ENCODE data around the gene ZNF346.

Gene ZNF346

DNA sequence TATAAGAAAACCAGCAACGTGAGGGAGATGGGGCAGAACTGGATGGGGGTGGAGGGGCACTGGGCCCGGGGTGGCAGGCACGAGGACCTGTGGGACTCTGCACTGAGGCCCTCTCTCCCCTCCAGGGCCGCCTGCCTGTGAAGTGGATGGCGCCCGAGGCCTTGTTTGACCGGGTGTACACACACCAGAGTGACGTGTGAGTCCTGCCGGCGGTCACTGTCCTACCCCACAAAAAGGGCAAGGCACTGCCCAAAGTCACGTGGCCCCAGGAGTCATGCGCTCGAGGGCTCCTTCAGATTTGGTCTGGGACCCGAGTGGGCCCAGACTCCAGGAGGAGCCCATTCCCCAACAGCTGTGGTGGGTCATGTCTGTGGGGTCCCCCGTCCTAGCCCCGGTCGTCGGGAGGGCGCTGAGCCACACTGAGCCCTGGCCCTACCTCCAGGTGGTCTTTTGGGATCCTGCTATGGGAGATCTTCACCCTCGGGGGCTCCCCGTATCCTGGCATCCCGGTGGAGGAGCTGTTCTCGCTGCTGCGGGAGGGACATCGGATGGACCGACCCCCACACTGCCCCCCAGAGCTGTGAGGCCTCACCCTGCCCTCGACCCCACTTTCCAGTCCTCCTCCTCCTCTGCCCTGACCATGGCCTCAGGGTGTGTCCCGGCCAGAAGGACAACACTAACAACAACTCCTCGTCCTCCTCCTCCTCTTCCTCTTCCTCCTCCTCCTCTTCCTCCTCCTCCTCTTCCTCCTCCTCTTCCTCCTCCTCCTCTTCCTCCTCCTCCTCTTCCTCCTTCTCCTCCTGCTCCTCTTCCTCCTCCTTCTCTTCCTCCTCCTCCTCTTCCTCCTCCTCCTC is 73.9 kb downstream of the ZNF346 start:
- DNase-seq, result no peak

DNA sequence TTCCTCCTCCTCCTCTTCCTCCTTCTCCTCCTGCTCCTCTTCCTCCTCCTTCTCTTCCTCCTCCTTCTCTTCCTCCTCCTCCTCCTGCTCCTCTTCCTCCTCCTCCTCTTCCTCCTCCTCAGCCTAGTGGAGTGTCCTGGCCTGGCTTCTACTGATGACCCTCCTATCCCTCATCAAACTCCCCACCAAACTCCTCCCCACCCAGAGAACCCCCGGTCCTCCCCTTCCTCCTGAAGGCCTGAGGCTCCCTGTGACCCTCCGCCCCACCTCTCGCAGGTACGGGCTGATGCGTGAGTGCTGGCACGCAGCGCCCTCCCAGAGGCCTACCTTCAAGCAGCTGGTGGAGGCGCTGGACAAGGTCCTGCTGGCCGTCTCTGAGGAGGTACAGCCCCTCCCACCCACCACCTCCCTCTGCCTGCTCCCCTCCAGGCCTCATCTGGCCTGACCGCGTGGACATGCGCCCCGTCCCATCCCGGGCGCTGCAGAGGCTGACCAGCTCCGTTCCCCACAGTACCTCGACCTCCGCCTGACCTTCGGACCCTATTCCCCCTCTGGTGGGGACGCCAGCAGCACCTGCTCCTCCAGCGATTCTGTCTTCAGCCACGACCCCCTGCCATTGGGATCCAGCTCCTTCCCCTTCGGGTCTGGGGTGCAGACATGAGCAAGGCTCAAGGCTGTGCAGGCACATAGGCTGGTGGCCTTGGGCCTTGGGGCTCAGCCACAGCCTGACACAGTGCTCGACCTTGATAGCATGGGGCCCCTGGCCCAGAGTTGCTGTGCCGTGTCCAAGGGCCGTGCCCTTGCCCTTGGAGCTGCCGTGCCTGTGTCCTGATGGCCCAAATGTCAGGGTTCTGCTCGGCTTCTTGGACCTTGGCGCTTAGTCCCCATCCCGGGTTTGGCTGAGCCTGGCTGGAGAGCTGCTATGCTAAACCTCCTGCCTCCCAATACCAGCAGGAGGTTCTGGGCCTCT is 74.8 kb downstream of the ZNF346 start:
- DNase-seq, result no peak

DNA sequence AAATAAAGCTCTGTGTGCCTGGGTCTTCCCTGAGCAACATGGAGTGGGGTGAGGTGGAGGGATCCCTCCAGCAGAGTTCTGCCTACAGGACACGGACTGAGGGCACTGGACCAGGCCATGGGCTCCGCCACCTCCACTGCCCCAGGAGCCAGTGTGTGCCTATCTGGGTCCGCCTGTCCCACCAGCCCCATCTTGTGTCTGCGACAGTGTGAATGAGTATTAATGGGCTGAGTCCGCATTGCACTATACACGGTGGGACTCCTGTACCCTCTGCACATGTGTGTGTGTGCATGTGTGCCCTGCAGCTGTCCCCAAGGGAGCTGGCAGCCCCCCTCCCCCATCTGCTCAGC is 75.6 kb downstream of the ZNF346 start:
- DNase-seq, result no peak

DNA sequence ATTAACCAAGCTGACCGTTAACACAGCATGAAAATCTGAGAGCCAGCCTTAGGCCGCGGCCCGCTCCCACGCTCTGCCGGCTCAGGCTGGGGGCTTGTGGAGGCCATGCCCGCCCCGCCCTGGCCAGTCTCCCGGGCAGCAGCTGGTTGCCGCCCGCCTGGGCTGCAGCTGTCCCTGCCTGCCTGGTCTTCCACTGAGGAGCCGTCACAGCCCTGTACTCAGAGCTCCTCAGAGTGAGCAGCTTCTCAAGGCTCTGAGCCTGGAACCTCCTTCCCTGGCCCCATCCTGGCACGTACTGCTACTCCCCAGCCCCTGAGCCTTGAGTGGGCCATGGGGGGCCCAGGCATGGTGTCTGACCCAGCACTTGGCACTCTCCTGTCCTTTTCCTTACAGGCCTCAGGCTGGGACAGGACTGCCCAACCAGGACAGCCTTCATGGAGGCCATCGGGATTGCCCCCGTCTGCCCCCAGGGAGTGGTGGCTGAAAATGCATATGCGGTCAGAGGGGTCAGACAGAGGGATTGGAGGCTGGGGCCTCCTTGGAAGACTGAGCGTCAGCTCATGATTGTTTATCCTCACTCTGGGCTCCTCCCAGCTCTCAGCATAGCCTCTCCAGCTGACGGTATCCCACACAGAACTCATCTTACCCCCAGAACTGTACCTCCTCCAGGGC is 76.1 kb downstream of the ZNF346 start:
- DNase-seq, result no peak

DNA sequence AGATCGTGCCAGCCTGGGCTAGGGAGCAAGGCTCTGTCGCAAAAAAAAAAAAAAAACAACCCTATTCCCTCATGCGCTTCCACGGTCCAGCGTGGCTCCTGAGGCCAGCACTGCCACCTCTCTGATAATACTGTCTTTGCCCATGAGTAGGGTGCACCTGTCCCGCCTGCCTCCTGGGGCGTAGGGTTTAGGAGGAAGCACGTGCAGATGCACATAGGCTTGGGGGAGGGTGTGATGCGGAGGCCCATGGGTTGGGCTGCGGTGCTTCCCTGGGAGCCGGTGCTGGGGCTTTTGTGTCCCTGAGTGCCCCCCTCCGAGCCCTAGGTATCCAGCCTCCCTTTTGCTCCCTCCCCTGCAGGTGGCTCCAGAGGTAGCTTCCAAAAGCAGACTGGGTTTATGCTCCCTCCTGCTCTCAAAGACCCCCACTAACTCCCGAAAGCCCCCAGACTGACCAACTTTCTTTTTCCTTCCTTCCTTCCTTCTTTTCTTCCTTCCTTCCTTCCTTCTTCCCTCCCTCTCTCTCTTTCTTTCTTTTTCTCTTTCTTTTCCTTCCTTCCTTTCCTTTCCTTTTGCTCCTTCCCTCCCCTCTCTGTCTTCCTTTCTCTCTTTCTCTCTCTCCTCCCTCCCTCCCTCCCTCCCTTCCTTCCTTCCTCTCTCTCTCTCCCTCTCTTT is 77.1 kb downstream of the ZNF346 start:
- no peak for DNase-seq

DNA sequence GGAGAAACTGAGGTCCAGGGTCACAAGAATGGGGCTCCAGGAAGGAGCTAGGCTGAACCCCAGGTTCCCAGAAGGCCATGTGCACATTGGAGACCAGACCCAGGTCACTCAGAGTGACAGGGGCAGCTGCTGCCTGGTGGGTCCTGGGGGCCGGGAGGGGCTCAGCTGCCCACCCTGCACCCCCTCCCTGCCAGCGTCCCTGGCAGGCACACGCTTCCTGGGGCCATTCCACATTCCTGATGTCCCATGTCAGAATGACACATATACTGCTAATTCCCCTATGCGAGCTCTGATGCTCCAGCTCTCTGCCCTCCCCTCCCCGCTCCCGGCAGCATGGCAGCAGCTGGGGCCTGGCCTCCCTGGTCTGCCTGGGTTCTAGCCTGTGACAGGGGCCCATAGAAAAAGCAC is 78.2 kb downstream of the ZNF346 start:
- DNase-seq, result no peak

DNA sequence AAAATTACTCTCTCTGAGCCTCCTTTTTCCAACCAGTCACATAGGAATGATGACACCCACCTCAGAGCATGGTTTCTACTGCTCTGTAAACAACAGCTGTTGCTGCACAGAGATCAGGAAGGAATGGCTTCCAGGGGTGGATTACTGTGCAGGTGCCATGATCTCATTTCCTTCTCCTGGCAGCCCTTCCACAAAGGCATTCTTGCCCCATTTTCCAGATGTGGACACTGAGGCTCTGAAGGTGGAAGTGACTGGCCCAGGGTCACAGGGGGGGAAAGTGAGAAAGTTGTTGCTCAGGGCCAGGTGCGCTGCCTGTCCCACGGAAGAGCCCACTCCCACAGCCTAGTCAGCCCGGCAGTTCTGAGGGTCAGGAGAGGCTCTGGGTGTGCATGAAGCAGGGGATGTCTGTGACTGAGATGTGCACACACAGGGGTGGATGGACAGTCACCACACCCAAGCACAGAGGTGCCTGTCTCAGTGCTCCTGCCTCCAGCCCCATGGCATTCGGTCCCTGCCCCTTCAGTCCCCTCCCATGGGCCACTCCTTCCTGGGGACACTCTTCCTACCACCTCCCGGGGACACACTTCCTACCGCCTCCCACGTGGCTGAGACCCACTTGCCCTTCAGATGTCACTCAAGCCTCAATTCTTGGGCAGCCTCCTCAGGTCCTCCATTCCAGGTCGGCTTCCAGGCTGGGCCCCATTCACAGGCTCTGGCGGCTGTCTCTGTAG is 81.2 kb downstream of the ZNF346 start:
- no peak for DNase-seq

DNA sequence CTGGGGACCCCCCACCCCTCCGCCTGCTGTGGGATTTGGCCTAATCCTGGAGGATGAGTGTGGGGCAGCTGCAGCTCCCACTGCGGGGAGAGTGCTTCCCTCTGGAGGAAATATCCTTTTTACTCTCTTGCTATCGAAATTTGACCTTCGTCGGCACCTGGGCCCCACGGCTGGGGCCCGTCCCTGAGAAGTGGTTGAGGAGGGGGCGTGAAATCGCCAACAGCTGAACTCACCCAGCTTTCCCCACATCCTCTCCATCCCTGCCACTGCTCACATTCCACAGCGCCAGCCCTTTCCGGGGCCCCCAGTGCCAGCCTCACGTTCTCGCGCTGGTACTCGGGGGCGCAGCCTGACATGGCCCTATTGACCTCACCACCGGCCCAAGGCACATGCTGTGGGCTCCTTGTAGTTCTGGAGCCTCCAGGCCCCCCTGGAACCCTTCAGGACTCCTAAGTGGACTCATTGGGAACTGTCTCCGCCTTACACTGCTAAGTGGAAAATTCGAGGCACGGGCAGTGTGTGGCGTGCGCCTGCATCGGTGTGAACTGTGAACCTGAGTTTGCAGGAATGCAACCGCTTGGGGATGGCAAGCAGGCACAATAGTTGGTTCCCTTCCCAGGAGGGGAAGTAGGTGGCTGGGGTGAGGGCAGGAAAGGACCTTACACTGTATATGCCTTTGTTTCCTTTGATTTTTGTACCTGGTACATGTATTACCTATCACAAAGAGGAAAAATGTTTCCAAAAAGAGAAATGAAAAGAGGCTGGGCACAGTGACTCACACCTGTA is 83.4 kb downstream of the ZNF346 start:
- no peak for DNase-seq

DNA sequence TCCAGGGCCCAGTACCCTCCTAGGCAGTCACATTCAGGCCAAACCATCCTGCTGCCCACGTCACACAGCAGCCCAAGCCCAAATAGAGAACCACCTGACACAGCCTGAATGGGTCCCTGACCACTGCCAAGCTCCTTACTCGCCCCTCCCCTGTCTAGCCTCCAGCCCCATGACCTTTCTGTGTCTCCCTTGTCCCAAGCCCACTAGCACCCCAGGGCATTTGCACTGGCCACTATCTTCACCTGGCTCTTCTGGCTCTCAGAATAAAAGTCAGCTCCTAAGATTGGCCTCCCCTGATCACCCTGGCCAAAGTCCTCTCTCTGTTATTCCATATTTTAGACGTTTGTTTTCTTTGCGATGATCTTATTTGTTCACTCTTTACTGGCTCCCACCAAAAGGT is 84.7 kb downstream of the ZNF346 start:
- no peak for DNase-seq

DNA sequence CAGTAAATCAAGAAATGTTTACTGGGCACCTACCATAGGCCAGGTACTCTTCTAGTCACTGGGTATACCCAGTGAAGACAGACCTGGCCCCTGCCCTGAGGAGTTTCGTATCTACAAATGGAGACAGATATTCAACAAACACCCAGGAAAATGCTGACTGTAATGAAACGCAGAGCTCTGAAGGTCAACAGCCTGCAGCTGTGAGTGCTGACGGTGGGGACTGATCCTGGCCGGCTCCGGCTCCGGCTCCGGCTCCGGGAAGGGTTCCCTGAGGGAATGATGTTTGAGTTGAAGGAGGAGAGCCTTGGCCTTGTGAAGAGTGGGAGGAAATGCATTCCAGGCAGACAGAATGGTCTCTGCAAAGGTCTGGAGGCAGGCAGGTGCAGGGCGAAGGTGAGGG is 87.3 kb downstream of the ZNF346 start:
- no peak for DNase-seq

DNA sequence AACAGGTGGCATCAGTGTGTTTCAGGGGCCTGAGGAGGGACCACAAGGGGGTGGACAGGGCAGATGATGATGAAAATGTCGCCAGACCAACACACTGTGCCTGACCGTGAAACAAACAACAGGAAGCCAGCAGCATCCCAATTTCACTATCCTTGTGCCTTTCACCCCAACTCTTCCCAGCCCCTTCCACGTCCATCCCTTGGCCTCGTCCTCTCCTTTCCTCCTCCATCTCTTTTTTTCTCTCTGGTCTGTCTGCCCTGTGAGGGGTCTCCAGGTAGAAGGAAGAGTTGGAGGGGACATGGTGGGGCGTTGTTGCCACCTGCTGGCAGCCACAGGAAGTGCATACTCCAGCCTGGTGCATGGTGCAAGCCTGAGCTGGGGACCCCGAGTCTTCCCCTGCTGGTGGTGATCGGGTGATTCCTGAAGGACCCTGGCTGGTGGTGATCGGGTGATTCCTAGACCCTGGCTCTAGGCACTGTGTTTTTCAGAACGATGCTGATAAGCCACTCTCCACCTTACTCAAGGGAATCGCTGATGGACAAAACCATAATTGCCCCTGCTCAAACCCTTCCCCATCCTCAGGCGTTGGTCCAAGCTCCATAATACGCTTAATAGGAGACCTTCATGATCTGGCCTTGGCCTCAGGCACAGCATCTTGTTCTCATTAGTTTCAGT is 89.4 kb downstream of the ZNF346 start:
- DNase-seq, result no peak

DNA sequence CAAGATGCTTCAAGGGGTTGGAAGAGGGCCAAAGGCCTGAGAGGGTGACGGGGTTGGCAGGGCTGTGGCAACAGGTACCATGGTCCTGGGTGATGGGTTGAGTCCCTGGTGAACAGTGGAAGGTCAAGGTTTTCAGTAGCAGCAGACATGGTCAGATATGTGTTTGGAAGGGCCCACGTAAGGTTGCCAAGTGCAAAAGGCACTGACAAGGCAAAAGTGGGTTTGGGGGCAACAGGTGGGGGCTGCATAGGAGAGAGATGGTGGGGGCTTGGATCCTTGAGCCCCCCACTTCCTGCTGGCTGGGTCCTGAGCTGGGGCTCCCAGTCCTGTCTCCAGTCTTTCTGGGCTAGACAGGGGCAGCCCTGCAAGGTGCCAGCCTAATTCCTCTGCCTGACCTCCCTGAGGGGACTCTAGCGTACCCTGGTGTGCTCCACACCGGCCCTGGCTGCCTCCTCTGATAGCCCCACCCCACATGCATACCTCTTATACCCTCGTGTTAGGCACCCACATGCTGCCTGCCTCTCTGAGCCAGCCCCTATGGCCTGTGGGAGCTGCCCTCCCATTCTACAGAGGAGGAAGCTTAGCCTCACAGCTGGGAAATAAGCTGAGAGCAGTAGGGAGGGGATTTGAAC is 90.2 kb downstream of the ZNF346 start:
- DNase-seq, result no peak

DNA sequence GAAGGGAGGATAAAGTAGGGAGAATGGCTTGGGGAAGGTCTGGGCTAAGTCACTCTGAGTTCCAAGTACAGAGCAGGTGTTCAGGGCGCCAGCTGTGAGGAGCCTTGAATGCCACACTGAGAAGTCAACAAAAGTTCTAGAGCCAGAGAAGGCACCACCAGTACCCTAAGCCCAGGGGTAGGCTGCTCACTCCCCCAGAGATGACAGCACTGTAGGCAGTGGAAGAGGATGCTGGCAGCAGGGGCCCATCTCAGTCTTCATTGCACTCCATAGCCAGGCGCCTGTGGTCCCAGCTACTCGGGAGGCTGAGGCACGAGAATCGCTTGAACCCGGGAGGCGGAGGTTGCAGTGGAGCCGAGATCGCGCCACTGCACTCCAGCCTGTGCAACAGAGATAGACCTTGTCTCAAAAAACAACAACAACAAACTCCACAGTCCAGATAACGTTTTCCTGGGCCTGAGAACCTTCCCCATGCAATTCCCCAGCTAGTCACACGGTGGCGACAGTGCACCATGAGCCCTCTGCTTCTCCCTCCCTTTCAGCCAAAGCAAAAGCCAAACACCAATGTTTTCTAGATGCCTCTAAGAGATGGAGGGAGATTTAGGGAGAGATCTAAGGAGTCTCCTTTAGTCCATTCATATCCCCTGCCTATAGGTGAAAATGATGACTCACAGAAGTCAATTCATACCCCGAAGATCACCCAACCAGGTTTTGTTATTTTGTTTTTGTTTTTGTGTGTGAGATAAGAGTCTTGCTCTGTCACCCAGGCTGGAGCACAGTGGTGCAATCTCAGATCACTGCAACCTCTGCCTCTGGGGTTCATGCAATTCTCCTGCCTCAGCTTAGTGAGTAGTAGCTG is 91.3 kb downstream of the ZNF346 start:
- DNase-seq, result peak; percentile 37

DNA sequence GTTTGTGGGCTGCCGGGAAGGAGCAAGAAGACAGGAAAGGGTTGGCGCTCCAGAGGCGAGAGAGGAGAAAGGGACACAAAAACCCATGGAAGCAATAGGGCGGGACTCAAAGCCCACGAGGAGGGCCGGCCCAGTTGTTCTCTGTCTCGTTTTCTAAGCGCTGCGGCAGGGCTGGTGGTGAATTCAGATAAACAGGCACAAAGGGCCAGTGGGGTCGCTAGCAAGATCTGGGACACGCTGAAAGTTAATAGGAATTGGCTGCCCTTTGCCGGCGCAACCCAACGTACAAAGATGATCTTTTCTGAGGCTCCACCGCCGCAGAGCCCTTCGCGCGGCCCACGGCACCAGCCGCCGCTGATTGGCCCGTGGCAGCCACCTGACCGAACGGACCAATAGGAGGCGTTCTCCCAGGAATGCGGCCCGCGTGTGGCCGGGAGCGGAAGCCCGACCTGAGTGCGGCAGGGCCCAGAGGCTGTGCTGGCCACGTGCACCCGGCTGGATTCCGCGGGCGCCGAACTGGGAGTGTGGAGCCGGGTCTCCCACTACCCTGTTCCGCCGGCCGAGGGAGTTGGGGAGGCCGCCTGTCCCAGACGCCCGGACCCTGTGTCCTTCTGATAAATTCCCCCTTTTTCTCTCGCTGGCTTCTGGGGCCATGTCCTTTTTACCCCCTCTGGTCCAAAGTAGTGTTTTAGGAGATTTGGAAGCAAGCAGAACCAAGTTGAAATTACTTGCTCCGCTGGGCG is 94.3 kb downstream of the ZNF346 start:
- peak; percentile 69 for DNase-seq

DNA sequence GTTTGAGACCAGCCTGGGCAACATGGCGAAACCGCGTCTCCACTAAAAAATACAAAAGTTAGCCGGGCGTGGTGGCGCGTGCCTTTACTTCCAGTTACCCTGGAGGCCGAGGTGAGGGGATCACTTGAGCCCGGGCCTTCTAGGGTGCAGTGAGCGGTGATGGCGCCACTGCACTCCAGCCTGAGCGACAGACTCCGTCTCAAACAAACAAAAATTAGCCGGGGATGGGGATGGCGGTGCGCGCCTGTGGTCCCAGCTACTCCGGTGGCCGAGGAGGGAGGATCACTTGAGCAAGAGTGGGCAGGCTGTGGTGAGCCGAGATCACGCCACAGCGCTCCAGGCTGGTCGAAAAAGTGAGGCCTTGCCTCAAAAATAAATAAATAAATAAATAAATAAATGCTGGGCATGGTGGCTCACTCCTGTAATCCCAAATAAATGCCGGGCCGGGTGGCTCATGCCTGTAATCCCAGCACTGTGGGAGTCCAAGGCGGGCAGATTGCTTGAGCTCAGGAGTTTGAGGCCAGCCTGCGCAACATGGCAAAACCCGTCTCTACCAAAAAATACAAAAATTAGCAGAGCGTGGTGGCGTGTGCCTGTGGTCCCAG is 95.0 kb downstream of the ZNF346 start:
- DNase-seq, result no peak

DNA sequence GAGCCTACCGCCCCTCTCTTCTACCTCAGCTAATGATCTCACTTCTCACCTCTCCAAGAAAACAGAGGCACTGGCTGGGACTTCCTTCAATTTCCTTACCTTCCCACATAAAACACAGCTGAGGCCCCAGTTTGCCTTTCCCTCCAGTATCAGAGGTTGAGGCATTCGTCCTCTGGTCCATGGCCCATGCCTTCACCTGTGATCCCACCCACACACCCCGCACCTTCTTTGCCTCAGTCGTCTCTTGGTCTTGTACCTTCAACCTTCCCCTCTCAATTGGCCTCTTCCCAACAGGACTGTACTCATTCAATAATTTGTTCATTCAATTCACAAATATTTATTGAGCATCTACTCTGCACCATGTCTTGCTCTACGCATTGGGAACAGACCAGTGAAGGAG is 100.1 kb downstream of the ZNF346 start:
- no peak for DNase-seq

DNA sequence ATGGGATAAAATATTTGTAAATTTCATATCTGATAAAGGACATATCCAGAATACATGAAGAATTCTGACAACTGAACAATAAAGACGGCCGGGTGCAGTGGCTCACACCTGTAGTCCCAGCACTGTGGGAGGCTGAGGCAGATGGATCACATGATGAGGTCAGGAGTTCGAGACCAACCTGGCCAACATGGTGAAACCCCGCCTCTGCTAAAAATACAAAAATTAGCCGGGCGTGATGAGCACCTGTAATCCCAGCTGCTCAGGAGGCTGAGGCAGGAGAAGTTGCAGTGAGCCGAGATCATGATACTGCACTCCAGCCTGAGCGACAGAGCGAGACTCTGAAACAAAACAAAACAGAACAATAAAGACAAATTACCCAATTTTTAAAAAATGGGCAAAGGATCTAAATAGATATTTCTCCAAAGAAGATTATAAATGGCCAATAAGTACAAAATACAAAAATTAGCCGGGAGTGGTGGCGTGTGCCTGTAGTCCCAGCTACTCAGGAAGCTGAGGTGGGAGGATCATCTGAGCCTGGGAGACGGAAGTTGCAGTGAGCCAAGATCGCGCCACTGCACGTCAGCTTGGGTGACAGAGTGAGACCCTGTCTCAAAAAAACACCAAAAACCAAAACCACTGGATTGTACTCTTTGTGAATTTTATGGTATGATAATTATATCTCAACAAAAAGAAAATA is 101.4 kb downstream of the ZNF346 start:
- DNase-seq, result no peak
